HUES6 (cell line): Measurements from ENCODE around the gene RNASE12.

Source experiments
- H3K27ac ChIP-seq: 2 replicates; pipeline ENCODE4 v1.7.0; 2013; ENCODE audit warnings: low read depth, mild to moderate bottlenecking, low read length, inconsistent platforms
- H3K27me3 ChIP-seq: 2 replicates; pipeline ENCODE4 v1.6.1; 2013; ENCODE audit warnings: low read length; ENCODE audit not compliant: control insufficient read depth, insufficient read depth
- H3K36me3 ChIP-seq: 2 replicates; pipeline ENCODE4 v1.6.1; 2013; ENCODE audit warnings: low read length; ENCODE audit not compliant: control insufficient read depth, insufficient read depth
- H3K4me1 ChIP-seq: 2 replicates; pipeline ENCODE4 v1.6.1; 2013; ENCODE audit warnings: low read length; ENCODE audit not compliant: control insufficient read depth, insufficient read depth
- H3K4me3 ChIP-seq: 2 replicates; pipeline ENCODE4 v1.5.1; 2013; ENCODE audit warnings: low read depth, low read length
- H3K9ac ChIP-seq: one replicate; pipeline ENCODE4 v1.6.1; 2013; ENCODE audit warnings: mild to moderate bottlenecking, low read length
- H3K9me3 ChIP-seq: 2 replicates; pipeline ENCODE4 v1.6.1; 2013; ENCODE audit warnings: low read depth, low read length; ENCODE audit not compliant: control insufficient read depth, insufficient read depth

RNASE12 gene

GRCh38 chr14:20613094-20614037 lies 22.2 kb upstream of the RNASE12 start:
- no peaks in the 10 kb centered on the region for H3K27me3 ChIP-seq
- H3K9ac ChIP-seq = peak overlapping the region; percentile 83
- H3K4me3 ChIP-seq = peak overlapping the region; percentile 95
- peaks cover 8% of the 10 kb centered on the region; the same call in 1 of the 2 replicates for H3K4me1 ChIP-seq
- H3K27ac ChIP-seq = 0 out of 2 replicates have a peak overlapping the region, but pooled peaks have one; percentile 8
- H3K9me3 ChIP-seq = no peaks in the 10 kb centered on the region
- no peaks in the 10 kb centered on the region for H3K36me3 ChIP-seq

GRCh38 chr14:20612403-20612802 lies 21.2 kb upstream of the RNASE12 start:
- peaks cover 12% of the 10 kb centered on the region; the same call in 1 of the 2 replicates for H3K4me1 ChIP-seq
- H3K27me3 ChIP-seq = no peaks in the 10 kb centered on the region
- no peaks in the 10 kb centered on the region for H3K9me3 ChIP-seq
- H3K4me3 ChIP-seq = no peak overlapping the region
- no peaks in the 10 kb centered on the region for H3K36me3 ChIP-seq
- no peak overlapping the region for H3K9ac ChIP-seq
- H3K27ac ChIP-seq = no peak overlapping the region

- Histone ChIP-seq H3K9ac (no peak overlapping the region), H3K9me3 (no peaks in the 10 kb centered on the region), H3K4me1 (peaks cover 16% of the 10 kb centered on the region; the same call in 1 of the 2 replicates), H3K4me3 (no peak overlapping the region), H3K36me3 (no peaks in the 10 kb centered on the region), H3K27ac (no peak overlapping the region), H3K27me3 (no peaks in the 10 kb centered on the region)
Measured at GRCh38 chr14:20611277-20611676, 20.1 kb upstream of the RNASE12 start.

- H3K36me3 ChIP-seq = no peaks in the 10 kb centered on the region
- peak overlapping the region; percentile 69 for H3K9ac ChIP-seq
- H3K27me3 ChIP-seq = no peaks in the 10 kb centered on the region
- no peak overlapping the region for H3K27ac ChIP-seq
- no peaks in the 10 kb centered on the region for H3K9me3 ChIP-seq
- peaks cover 16% of the 10 kb centered on the region; the same call in 1 of the 2 replicates for H3K4me1 ChIP-seq
- H3K4me3 ChIP-seq = peak overlapping the region; percentile 91
Measured at GRCh38 chr14:20610002-20610765, 19.0 kb upstream of the RNASE12 start.

- Histone ChIP-seq H3K27me3 (no peaks in the 10 kb centered on the region), H3K4me3 (peak overlapping the region; percentile 91), H3K27ac (no peak overlapping the region), H3K4me1 (peaks cover 13% of the 10 kb centered on the region; the same call in 1 of the 2 replicates), H3K9me3 (no peaks in the 10 kb centered on the region), H3K36me3 (no peaks in the 10 kb centered on the region), H3K9ac (peak overlapping the region; percentile 69)
Measured at GRCh38 chr14:20609215-20610001, 18.2 kb upstream of the RNASE12 start.

- Histone ChIP-seq H3K4me3 (peak overlapping the region; percentile 22; the same call in 1 of the 2 replicates), H3K27me3 (no peaks in the 10 kb centered on the region), H3K27ac (no peak overlapping the region)
Measured at GRCh38 chr14:20608383-20609110, 17.4 kb upstream of the RNASE12 start.

GRCh38 chr14:20607617-20608016 lies 16.4 kb upstream of the RNASE12 start:
- no peaks in the 10 kb centered on the region for H3K9me3 ChIP-seq
- no peaks in the 10 kb centered on the region for H3K27me3 ChIP-seq
- H3K36me3 ChIP-seq = no peaks in the 10 kb centered on the region
- no peak overlapping the region for H3K27ac ChIP-seq
- no peak overlapping the region for H3K9ac ChIP-seq
- peaks cover 13% of the 10 kb centered on the region; the same call in 1 of the 2 replicates for H3K4me1 ChIP-seq
- no peak overlapping the region for H3K4me3 ChIP-seq

More at GRCh38 chr14:20608383-20609110, 17.4 kb upstream of the RNASE12 start:
- peaks cover 13% of the 10 kb centered on the region; the same call in 1 of the 2 replicates for H3K4me1 ChIP-seq
- H3K9me3 ChIP-seq = no peaks in the 10 kb centered on the region
- no peak overlapping the region for H3K9ac ChIP-seq
- no peaks in the 10 kb centered on the region for H3K36me3 ChIP-seq

GRCh38 chr14:20606902-20607242 lies 15.7 kb upstream of the RNASE12 start:
- Histone ChIP-seq H3K9ac (no peak overlapping the region), H3K4me3 (no peak overlapping the region), H3K4me1 (peaks cover 13% of the 10 kb centered on the region; the same call in 1 of the 2 replicates), H3K36me3 (no peaks in the 10 kb centered on the region), H3K9me3 (no peaks in the 10 kb centered on the region), H3K27me3 (no peaks in the 10 kb centered on the region), H3K27ac (no peak overlapping the region)

GRCh38 chr14:20606190-20606901 lies 15.2 kb upstream of the RNASE12 start:
- H3K9me3 ChIP-seq = no peaks in the 10 kb centered on the region
- no peak overlapping the region for H3K9ac ChIP-seq
- no peak overlapping the region for H3K4me3 ChIP-seq
- H3K36me3 ChIP-seq = no peaks in the 10 kb centered on the region
- H3K27me3 ChIP-seq = no peaks in the 10 kb centered on the region
- H3K27ac ChIP-seq = no peak overlapping the region
- H3K4me1 ChIP-seq = peaks cover 13% of the 10 kb centered on the region; the same call in 1 of the 2 replicates
